ENCODE results near the gene STRIP1. TPM values are rescaled to one million over a fixed set of nuclear protein-coding genes. Genes with fewer than 3 reads are reported as not detected.

STRIP1 gene
- polyA plus RNA-seq, 4 donors: 15.1 to 31.3 (median 18.3) TPM

DNA sequence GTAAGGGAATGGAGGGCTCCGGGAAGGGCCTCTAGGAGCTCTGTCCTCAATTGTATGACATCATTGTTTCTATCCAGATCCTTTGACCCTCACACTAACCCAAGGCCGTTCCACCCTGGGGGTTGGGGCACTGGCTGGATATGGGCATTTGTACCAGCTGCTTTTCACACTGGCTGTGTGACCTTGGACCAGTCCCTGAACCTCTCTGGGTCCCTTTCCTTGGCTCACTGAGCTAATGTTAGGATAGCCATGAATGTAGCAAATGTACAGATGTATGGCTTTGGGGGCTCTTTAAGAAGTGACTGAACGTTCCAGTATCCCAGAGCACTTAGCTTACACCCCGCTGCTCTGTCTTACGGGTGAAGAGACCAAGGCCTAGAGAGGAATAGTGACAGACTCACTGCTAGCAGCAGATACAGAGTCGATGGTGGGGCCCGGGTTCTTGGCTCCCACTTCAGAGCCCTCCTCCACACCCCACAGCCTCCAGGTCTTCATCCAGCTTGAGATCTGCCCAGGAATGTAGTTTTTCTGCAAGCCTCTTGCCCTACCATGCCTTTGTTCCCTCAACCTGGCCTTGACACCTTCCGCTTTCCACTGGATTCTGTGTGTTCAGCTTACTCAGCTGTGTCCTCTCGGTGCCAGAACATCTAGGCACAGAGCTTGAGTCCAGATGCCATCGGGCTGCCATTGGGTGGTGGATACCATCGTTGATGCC, 63.2 kb downstream of the STRIP1 start:
- Histone ChIP-seq H3K27ac (ENCODE audit: low read depth in 1 of 3, low read length in 2 of 3) (no peak overlapping the region), H3K4me3 (ENCODE audit: low read depth in 1 of 3, low read length in 3 of 3) (no peak overlapping the region), H3K4me1 (ENCODE audit: control insufficient read depth in 3 of 3, insufficient read depth in 2 of 3, low read depth in 1 of 3, low read length in 2 of 3) (no peaks in the 10 kb centered on the region), H3K27me3 (ENCODE audit: control insufficient read depth in 3 of 3, insufficient read depth in 3 of 3, low read length in 3 of 3) (peaks cover 3 to 21% (median 3%) of the 10 kb centered on the region in 3 donors), H3K36me3 (ENCODE audit: control insufficient read depth in 3 of 3, insufficient read depth in 2 of 3, low read depth in 1 of 3, low read length in 3 of 3) (no peaks in the 10 kb centered on the region), H3K9me3 (ENCODE audit: control insufficient read depth in 2 of 2, insufficient read depth in 1 of 2, low read depth in 1 of 2, low read length in 1 of 2) (peaks cover 0 to 3% of the 10 kb centered on the region in 2 donors)
- DNase-seq: no peak
- 76 to 82% (median 80%) methylated on average over 11 of the region's 11 CpGs for WGBS, 3 donors
- FAIRE-seq: no peak

DNA sequence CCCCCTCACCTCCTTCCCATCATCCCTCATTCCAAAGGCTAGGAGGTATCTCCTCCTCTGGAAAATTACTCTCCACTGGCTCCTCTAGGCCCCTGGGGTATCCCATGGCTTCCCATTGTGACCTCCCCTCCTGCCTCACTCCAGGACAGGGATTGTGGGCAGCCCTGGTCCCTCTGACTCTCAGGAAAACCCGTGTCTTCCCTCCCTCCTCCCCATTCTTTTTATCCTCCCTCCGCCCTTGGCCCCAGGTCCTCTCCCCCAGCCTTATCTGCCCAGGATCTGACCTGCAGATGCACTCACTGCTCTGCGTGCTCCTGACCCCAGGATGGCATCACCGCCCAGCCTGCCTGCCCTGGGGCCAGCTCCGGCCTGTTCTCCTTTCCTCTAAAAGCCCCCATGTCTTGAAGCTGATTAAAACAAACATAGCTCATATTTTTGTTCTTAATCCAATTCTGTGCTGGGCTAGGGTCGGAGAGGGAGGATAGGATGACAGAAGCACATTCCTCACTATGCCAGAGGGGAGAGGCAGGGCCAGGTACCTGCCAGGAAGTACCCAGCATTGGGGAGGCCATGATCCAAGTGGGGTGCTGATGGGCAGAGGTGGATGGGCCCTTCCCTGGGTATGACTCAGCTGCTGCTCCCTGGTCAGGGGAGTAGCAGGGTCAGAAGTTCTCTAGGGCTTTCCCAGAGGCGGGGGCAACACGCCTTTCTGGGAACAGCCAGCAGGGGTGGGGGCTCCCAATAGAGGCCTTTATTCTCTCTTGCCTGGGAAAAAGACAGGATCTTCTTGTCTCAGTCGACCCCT, 64.0 kb downstream of the STRIP1 start:
- Histone ChIP-seq H3K27ac (ENCODE audit: low read depth in 1 of 3, low read length in 2 of 3) (no peak overlapping the region), H3K4me3 (ENCODE audit: low read depth in 1 of 3, low read length in 3 of 3) (no peak overlapping the region), H3K36me3 (ENCODE audit: control insufficient read depth in 3 of 3, insufficient read depth in 2 of 3, low read depth in 1 of 3, low read length in 3 of 3) (no peaks in the 10 kb centered on the region), H3K4me1 (ENCODE audit: control insufficient read depth in 3 of 3, insufficient read depth in 2 of 3, low read depth in 1 of 3, low read length in 2 of 3) (no peaks in the 10 kb centered on the region), H3K27me3 (ENCODE audit: control insufficient read depth in 3 of 3, insufficient read depth in 3 of 3, low read length in 3 of 3) (peaks cover 3 to 21% (median 3%) of the 10 kb centered on the region in 3 donors), H3K9me3 (ENCODE audit: control insufficient read depth in 2 of 2, insufficient read depth in 1 of 2, low read depth in 1 of 2, low read length in 1 of 2) (peaks cover 0 to 3% of the 10 kb centered on the region in 2 donors)
- DNase-seq: no peak
- FAIRE-seq: no peak
- 59 to 69% (median 60%) methylated on average over 9 of the region's 9 CpGs for WGBS, 3 donors

DNA sequence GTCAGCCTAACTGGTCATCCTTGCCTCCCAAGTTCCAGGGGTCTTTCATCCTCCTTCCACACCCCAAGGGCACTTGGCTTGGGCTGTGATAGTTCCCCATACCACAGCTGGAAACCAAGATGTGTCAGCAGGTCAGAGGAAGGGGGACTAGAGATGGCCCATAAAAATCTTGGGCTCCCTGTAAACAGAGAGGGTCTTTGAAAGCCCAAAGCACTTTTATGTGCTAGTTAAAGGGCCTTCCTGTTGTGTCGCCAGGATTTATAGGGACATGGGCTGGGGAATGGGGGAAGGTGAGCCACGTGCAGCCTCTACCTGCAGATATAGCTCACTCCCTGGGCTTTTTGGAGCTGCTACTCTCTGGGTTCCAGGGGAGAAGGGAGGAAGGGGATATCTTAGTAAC, 65.9 kb downstream of the STRIP1 start:
- Histone ChIP-seq H3K27ac (ENCODE audit: low read depth in 1 of 3, low read length in 2 of 3) (no peak overlapping the region), H3K9me3 (ENCODE audit: control insufficient read depth in 2 of 2, insufficient read depth in 1 of 2, low read depth in 1 of 2, low read length in 1 of 2) (no peaks in the 10 kb centered on the region), H3K4me3 (ENCODE audit: low read depth in 1 of 3, low read length in 3 of 3) (no peak overlapping the region), H3K4me1 (ENCODE audit: control insufficient read depth in 3 of 3, insufficient read depth in 2 of 3, low read depth in 1 of 3, low read length in 2 of 3) (no peaks in the 10 kb centered on the region), H3K36me3 (ENCODE audit: control insufficient read depth in 3 of 3, insufficient read depth in 2 of 3, low read depth in 1 of 3, low read length in 3 of 3) (no peaks in the 10 kb centered on the region), H3K27me3 (ENCODE audit: control insufficient read depth in 3 of 3, insufficient read depth in 3 of 3, low read length in 3 of 3) (peaks cover 0 to 17% (median 0%) of the 10 kb centered on the region in 3 donors)
- FAIRE-seq (no peak), DNase-seq (no peak)
- WGBS, 3 donors: 64 to 66% (median 65%) methylated on average over 2 of the region's 2 CpGs

DNA sequence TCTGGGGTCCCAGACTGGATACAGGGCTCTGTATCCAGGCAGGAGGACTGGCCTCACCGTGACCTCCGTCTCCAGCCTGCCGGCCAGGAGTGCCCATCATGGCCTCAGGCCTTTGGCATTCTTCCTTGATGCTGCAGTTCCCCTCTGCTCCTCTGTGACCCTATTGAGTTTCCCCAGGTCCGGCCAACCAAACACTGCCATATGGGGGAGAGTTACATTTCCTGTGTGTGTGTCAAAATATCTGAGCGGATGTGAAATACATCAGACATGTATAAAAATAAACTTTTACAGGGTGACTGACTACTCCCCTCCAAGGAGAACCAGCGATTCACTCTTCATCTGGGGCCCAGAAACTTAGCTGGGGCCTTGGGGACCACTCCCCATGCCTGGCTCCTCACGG, 67.7 kb downstream of the STRIP1 start:
- Histone ChIP-seq H3K36me3 (ENCODE audit: control insufficient read depth in 3 of 3, insufficient read depth in 2 of 3, low read depth in 1 of 3, low read length in 3 of 3) (no peaks in the 10 kb centered on the region), H3K27me3 (ENCODE audit: control insufficient read depth in 3 of 3, insufficient read depth in 3 of 3, low read length in 3 of 3) (peaks cover 0 to 14% (median 0%) of the 10 kb centered on the region in 3 donors), H3K4me1 (ENCODE audit: control insufficient read depth in 3 of 3, insufficient read depth in 2 of 3, low read depth in 1 of 3, low read length in 2 of 3) (no peaks in the 10 kb centered on the region), H3K4me3 (ENCODE audit: low read depth in 1 of 3, low read length in 3 of 3) (no peak overlapping the region), H3K27ac (ENCODE audit: low read depth in 1 of 3, low read length in 2 of 3) (no peak overlapping the region), H3K9me3 (ENCODE audit: control insufficient read depth in 2 of 2, insufficient read depth in 1 of 2, low read depth in 1 of 2, low read length in 1 of 2) (no peaks in the 10 kb centered on the region)
- DNase-seq (no peak), FAIRE-seq (no peak)
- WGBS, 3 donors: 60 to 74% (median 61%) methylated on average over 7 of the region's 7 CpGs

Other genes starting within 250 kb of the STRIP1 start
- gene CSF1, start 123.8 kb upstream of the STRIP1 start, polyA plus RNA-seq: 10 to 100 TPM in 1 of 4 donors, 1 to 10 TPM in 2, under 1 TPM in 1; 0.89 to 15.5 (median 4.4) TPM
- 100 to 1,000 TPM in 2 of 4 donors, 10 to 100 TPM in 2; 67.6 to 159 (median 96.8) TPM for gene AHCYL1, start 49.9 kb upstream of the STRIP1 start, polyA plus RNA-seq
- gene ALX3, start 36.0 kb downstream of the STRIP1 start, polyA plus RNA-seq: under 1 TPM in 1 of 4 donors, not detected in 3; 0.09 TPM
- gene UBL4B, start 77.8 kb downstream of the STRIP1 start, polyA plus RNA-seq: not detected
- gene SLC6A17, start 115.9 kb downstream of the STRIP1 start, polyA plus RNA-seq: under 1 TPM in 2 of 4 donors, not detected in 2; under 0.01 to 0.49 TPM
- gene KCNC4, start 175.7 kb downstream of the STRIP1 start, polyA plus RNA-seq: 1 to 10 TPM in 2 of 4 donors, under 1 TPM in 2; under 0.01 to 3.7 (median 2.1) TPM

All from small intestine (tissue), 7 donors.